Measurements from ENCODE around the gene SEMA3F.

The SEMA3F gene

DNA sequence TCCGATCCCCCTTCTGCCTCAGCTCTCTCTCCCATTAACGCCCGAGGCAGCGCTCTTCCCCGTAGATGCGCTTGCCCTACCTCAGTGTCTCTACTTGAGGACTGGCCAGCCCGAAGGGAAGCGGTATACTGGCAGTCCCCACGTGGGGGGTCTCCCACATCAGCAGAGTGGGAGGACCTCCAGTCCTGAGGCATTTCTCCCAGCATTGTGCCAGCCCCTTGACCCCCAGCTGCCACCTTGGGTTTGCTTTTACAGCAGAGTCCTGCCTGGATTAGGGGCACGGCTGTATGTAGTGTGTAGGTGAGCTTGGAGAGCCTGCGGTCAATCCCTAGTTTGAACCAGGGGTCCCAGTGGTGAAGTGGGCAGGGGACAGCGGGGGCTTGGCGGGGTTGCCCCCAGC is 767 bp downstream of the SEMA3F start:
- no peak for DNase-seq (ENCODE audit: low spot score)

DNA sequence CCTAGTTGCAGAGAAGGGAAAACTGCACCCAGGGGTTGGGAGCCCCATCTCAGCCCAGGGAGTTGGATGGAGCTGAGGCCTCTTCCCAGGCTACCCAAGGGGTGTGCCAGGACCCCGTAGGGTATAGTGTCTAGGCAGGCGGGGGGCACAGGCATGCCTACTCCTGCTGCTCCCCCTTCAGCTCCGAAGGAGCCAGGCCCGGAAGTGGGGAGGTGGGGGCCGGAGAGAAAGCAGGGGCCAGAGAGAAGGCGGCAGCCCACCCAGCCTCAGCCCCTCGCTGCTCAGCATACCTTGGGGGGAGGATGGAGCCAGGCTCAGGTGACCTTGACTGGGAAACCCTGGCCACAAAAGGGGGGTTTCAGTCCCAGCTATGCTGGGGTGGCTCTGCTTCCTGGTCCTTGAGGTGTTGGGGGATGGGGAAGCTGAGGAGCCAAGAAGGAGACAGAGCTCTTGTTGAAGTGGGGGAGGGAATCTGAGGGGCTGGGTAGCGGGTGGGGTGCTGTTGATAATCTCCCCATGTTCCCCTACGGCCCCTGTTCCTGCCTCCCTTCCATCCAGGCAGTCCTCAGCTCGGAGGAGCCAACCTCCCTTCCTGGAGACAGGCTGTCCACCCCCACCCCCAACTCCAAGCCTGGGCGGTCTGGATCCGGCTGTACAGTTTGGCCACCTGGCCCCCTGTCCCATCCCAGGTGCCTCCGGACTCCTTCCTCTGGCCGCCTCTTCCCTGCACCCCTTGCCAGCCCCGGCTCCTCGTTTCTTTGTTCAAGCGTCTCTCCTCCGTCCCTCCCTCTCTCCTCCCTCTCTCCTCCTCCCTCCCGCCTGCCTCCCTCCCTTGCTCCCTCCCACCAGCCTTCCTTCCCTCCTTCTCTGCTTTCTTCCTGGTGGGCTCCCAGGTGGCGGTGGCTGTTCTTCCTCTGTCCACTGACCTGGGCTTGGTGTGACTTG is 1.7 kb downstream of the SEMA3F start:
- no peak for DNase-seq (ENCODE audit: low spot score)

DNA sequence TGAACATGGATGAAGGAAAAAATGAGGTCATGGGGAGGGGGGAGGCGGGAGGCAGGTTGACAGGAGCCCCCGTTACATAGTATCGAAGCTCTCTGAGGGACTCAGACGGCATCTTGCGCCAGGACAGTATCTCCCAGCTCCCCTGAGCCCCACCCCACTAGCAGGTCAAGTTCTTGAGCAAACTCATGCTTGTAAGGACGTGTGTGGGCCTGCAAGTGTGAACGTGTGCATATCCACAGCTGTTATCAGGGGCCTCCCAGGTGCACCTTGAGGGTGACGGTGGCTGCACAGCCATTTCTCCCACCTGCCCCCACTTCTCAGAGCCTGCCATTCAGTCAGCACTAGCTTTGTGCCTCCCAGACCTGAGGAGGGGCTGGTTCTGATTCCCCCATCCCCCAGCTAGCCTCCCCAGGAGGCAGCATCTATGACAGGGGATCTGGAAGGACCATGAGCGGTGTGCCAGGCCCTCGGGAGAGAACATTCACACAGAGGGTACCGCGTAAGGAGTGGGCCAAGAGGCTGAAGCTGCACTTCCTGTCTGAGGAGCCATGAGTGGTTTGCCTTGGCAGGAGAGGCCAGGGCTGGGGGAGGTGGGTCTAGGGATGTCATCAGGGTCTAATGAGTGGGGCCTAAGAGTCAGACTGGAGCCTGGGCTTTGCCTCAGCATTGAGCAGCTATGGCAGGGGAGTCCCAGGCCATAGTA is 2.9 kb downstream of the SEMA3F start:
- no peak for DNase-seq (ENCODE audit: low spot score)

DNA sequence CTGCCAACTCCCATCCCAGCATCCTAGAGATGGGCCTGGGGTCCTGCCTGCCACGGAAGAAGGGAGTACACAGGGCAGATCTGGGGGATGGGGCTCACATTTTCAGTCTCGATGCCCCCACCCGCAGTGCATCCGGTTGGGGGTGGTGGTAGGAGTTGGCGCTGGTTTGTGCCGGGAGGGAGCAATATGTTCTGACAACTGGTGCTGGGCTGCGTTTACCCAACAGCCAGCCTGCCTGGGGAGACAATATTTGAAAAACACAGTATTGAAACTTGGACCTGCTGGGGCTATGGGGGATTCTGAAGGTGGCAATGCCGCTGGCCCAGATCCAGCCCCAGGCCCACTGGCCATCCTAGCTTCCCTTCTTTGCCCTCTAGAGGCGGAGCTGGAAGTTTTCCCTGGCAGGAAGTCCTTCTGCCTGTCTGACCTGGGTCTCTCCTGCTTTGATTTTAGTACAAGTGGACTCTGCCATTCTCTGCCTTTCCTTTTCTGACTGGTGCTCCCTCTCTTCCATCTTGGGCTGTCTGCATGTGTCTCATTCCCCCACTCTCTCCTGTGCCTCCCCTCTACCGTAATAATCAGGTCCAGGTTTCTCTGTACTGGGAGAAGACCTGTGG is 3.5 kb downstream of the SEMA3F start:
- no peak for DNase-seq (ENCODE audit: low spot score)

DNA sequence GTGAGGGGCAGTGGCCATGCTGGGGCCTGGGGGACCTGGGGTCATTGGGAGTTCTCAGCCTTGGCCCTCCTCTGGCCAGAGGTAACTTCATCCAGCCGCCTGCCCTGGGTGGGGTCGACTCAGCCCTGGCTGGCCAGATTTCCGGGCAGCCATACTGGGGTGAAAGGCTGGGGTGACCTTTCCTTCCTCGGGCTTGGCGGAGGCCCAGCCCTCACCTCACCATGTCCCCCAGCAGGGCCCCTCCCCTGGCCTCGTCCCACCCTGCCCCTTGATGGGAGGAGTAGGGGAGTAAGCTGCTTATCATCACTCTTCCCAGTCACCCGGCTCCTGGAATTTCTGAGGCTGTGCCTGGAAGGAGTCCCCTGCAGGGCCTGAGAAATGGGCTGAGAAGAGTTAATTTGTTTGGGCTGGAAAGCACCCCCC is 5.4 kb downstream of the SEMA3F start:
- DNase-seq (ENCODE audit: low spot score): no peak

DNA sequence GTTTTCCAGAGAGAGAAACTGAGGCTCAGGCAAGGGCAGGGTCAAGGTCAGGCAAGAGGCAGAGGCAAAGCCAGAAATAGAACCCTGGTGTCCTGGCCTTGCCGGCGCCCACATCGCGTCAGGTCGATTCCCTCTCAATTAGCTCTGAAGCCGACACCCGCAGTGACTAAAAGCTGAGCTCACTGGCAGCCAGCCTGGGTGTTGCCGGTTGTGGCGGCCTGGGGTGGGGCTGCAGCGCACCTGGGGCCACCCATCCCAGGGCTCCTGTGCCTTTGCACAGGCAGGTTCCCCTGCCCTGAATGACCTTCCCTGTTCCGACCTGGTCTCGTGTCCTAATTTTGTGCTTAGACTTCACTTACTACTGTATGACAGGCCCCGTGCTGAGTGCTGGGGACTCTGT is 6.2 kb downstream of the SEMA3F start:
- DNase-seq (ENCODE audit: low spot score): no peak

DNA sequence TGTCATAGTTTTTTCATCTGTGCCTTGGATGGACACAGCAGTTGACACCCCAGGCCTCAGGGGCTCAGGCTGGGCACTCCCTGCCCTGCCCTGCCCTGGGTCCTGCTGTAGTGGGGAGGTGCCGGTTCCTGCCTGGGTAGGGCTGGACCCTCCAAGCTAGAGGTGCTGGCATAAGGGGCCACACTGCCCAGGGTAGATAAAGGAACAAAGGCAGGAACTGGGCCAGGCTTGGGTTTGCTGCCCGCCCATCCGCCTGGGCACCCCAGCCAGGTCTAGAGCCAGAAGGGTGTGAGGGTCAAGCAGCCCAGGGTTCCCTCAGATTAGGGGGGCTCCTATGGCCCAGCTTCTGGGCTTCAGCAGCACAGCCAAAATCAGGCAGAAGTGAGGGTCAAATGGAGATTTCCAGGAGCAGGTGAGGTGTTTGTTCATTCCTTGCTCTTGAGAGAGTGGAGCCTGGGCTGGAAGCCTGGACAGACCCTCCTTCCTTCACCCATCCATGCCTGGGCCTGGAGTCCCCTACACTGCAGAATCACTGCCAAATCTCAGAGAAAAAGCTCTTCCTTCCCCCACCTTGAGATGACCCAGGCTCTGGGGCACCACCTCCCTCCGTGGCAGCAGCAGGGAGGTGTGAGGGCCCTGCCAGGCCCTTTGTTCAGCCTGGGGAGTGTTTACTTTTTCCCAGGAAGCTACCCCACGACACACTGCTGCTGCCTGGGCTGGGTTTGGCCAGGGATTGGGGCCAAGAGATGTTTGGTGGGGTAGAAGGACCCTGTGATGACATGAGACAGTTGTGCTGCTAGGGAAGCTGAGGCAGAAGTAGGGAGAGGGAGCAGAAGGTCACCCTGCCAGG is 7.1 kb downstream of the SEMA3F start:
- no peak for DNase-seq (ENCODE audit: low spot score)

DNA sequence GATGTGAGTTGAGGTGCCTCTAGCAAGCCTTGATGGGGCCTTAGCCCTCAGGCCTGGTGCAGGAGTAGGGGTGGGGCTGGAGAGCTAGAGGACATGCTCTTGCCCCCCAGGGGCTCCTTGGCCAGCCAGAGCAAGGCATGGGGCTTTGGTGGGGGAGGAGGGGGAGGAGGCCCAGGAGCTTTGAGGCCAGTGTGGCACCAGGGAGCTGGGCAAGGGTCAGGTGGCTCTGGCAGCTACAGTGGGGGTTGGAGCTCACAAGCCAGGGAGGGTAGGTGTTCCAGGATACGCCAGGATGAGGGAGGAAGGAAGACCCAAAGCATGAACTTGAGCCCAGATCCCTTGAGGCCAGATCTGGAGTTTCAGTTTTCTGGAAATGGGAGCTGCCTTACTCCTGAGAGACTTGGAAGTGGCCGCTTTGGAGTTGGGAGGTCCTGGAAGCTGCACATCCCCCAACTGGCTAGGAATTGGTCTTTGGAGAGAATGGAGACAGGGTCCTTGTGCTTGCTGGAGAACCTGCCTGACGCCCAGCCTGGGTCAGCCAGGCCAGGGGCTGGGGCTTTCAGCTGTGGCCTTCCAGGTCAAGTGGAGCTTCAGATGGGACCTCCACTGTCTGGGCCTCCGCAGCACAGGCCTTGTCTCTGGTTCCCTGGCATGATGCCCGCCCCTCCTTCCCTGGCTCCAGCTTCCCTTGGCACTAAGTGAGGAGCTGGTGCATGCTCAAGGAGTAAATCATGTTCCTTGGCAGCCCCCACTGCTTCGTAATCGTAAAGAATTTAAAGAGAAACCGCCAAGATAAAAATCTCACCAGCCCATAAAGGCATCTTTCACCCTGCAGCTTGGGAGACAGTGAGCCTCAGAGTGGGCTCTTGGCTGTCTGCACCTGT is 8.7 kb downstream of the SEMA3F start:
- DNase-seq (ENCODE audit: low spot score): peak; percentile 13

DNA sequence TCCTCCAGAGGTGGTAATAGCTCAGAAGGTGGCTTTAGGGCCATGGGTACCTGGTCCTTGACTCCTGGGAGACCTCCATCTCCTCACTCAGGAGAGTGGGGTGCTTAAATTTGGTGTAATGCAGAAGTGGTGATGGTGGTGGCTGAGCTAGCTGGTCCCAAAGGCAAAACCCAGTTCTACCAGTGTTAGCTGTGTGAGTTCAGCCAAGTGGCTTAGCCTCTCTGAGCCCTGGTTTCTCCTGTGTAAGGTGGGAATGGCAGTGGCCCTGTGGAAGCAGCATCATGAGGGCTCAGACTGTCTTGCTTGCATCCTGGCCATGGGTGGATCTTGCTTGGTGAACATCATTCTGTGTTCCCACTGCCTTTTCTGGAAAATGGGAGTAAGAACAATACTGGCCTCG is 9.4 kb downstream of the SEMA3F start:
- DNase-seq (ENCODE audit: low spot score): no peak

DNA sequence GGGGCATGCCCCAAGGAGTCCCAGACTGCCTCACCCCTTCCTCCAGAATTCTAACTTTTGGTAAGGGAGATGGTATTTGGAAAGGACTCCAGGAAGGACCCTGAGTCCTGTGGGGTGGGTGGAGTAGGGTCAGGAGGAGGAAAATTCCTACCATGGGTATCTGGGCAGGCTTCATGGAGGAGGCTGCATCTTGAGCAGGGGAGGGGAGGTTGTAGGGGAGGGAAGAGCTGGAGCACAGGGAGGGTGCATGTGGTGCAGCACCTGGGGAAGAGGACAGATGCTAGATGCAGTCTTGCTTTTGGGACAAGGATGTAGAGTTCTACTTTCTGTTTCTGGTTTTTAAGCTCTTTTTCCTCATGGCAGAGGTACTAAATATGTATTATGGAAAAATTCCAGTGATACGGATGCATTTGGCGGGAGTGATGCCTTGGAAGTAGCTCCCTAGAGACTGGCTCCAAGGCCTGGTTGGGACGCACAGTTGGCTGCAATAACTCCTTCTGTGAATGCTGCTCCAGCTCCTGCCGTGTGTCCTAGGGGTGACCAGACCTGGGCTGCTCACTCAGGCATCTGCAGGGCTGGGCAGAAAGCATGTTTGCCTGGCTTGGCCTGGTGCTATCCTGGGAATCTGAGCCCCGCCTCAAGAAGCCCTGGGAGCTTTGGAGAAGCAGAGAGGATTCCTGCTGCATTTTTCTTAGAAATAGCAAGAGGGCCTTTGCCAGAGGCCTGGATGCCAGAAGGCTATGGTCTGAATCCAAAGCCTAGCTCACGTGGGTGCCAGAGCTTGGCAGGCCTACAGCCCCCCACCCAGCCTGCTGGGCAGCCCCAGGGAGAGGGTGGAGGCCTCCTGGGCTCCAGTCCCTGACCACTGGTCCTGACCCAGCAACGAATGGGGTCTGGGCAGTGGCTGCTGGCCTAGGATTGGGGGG is 10.1 kb downstream of the SEMA3F start:
- peak; percentile 24 for DNase-seq (ENCODE audit: low spot score)

DNA sequence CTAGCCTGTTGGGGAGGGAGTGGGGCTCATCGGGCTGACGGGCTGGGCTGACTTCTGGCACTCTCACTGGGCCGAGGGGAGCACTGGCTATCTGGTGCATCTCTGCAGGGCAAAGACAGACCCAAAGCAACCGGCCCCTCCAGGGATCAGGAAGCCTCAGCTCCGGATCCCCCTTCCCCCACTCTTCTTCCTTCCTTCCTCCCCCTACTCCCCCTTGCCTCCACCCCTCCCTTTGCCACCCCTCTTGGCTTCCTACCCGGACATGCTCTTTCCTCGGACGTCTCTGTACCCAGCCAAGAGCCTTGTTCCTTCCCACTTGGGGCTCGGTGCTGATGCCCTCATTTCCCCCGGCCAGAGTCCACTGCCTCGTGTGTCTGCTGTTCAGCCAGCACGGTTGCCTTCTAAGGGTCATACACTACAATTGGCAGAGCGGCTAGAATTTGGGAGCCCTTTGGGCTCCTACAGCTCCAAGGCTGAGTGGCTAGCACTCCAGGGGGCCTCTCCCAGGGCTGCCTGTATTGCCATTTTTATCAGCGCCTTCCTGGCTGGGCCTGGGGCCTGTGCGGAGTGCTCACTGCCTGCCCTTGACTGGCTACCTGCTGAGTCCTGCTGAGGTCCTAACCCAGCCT is 10.9 kb downstream of the SEMA3F start:
- DNase-seq (ENCODE audit: low spot score): peak; percentile 17

DNA sequence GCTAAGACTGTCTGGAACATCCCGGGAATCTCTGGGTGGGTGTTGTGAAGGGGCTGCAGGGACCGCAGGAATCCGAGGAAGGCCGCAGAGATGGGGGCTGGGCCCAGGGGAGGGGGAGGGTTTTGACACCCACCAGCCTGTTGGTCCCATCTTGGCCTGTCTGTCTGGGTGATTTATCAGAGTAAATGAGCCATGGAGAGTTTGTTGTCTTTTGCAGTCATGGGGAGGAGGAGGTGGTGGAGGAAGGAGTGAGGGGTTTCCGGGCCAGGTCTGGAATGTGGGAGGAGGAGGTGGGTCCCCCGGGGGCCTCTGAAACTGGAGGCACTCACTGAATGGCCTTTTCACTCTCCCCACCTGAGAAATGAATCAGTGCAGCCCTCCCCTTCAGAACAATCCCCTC is 11.5 kb downstream of the SEMA3F start:
- no peak for DNase-seq (ENCODE audit: low spot score)

DNA sequence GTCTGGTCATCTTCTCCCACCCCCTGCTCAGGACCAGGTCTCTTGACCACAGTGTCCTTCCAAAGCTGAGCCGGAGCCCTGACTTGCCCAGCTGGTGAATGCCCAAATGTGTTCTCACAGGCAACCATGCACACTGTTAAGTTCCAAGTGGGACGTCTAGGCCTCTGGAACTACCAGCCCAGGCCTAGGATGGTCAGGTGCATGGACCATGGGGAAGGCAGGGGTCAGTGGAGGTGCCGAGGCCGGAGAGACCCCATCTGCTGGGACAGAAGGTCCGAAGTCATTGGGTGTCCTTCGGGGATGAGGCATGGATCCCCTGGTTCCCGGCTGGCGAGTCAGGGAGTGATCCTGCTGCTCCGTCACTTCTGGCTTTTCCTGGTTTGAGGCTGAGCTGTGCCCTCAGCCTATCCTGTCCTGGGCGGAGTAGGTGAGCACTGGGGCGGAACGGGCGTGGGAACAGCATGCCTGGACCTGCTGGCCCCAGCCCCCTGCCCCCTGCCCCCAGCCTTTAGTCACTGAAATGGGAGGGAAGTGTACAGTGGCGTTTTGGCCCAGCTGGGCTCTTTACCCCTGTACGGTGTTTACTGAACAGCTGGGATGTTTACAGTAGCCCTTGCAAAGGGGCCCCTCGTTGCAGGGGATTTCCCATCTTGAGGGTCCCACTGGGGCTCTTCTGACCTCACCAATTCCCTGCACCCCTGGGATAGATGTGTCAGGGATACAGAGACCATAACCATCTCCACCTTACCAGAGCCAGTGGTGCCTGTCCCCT is 12.1 kb downstream of the SEMA3F start:
- DNase-seq (ENCODE audit: low spot score): no peak

DNA sequence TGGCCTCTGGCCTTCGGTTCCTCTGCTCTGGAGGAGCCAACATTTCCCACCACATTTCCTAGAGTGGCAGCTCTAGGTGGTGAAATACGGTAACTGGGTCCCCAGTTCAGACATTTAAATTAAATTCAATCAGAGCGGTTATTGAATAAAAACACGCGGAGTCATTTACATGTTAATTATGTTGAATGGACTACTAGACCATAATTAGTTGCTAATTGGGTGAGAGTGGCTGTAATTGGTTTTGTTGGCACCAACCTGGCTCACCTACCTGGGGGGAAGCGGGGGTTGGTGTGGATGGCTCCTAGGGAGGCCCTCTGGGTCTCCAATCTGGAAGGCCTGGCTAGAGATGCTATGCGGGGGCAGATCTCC is 12.7 kb downstream of the SEMA3F start:
- no peak for DNase-seq (ENCODE audit: low spot score)

DNA sequence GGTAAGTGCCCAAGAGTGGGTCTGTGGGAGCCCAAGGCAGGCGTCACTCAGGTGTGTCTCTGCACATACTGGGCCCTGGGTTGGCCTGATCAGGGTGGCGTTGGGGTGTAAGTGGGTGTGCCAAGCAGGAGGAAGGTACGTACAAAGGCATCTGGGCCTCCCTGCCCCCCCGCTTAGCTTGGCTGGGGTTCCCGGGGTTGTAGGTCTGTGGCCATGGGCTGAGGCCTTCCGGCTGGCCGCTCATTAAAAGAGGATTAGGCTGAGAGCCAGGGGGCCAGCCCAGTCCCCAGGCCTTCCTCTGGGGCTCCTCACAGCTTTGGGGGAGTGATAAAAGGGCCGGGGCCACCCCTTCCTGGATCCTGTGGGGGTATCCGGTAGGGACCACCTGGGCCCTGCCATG is 13.3 kb downstream of the SEMA3F start:
- DNase-seq (ENCODE audit: low spot score): no peak

DNA sequence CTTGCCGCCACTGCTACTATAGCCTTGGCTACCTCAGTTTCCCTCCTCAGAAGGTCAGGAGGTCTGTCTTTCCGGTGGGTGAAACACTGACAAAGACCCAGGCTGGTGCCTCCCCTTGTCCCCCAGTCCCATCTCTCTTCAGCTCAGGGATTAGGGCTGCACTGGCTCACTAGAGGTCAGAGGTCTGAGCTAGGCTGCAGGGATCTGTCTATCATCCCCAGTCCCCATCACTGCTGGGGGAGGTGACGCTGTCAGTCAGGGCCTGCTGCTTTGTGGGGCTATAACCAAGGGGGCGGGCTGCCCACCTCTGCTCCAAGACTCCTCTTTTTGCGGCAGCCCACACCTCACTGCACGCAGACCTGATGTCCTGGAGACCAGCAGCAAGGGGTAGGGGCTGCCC is 13.7 kb downstream of the SEMA3F start:
- DNase-seq (ENCODE audit: low spot score): no peak

DNA sequence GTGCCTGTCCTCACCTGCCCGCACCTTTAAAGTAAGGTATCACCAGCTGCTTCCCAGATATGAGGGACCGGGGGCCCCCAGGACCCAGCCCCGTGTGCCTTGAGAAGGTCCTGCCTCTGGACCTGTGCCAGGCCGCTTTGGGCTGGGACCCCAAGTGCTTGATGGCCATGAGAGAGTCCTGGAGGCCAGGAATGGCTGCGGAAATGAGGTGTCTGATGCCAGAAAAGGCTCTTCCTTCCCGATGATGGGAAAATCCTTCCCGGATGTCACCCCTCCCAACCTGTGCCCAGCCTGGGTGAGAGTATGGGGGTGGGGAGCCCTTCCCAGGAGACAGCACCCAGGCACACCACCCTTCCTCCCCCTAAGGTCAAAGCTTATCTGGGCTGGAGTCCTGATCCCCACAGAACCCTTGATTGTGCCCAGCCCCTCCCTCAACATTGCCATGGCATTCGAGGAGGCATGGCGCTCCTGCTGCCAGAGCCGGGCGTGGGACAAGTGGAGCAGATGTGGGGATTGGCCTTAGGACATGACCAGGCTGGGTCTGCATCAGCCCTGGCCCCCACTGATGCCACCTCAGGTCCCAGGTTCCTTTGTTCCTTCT is 14.2 kb downstream of the SEMA3F start:
- DNase-seq (ENCODE audit: low spot score): no peak

DNA sequence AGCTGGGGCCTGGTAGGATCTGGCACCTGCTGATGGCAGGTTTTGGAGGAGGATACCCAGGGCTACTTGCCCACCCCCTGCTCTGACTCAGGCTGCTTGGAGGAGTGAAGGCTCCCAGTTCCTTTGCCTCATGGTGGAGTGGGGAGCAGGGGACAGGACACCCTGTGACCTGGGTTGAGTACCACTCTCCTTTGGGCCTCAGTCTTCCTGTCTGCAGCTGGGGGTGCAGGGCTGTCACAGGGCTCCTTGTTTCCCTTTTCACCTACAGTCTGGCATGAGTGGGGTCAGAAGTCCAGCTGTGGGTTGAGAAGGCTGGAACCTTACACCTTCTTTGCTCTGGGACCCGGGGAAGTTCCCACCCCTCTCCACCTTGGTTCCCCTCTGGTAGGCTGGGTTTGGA is 14.7 kb downstream of the SEMA3F start:
- no peak for DNase-seq (ENCODE audit: low spot score)
